Measurements from ENCODE around the gene SFI1. TPM values are rescaled to one million over a fixed set of nuclear protein-coding genes. Genes with fewer than 3 reads are reported as not detected.

SFI1 gene
- total and polyA plus RNA-seq, 2 experiments from 2014 or later: 9.0 to 17.5 TPM

DNA sequence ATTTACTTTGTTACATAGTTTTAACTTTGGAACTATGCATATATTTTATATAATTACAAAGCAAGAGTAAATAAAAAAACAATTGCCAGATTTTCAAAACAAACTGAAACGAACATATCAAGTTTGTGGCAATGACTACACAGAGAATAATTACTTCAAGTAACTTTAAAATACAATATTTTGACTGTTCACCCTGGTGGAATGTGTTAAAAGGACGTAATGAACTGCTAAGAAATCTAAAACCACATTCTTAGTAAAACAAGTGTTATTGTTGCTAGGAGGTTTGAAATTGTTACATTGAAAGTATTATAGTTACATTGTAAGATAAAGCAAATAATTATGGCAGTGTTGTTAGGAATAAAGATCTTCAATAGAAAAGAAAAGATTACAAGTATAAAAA, 71.4 kb downstream of the SFI1 start:
- H3K79me2 ChIP-seq (ENCODE audit: insufficient read depth): no peaks in the 10 kb centered on the region
- no peaks in the 10 kb centered on the region for H3K4me1 ChIP-seq (ENCODE audit: insufficient read depth)
- no peaks in the 10 kb centered on the region for H3F3A ChIP-seq (ENCODE audit: insufficient read depth)
- no peaks in the 10 kb centered on the region for H4K20me1 ChIP-seq (ENCODE audit: insufficient read depth)
- H3K9ac ChIP-seq: no peak overlapping the region
- no peak overlapping the region for H2AFZ ChIP-seq
- H3K9me3 ChIP-seq (ENCODE audit: low read depth): no peaks in the 10 kb centered on the region
- no peak overlapping the region for H3K4me2 ChIP-seq (ENCODE audit: unreplicated experiment)
- no peaks in the 10 kb centered on the region for H3K9me2 ChIP-seq (ENCODE audit: insufficient read depth)
- H3K27ac ChIP-seq: no peak overlapping the region
- no peak for DNase-seq
- H3K27me3 ChIP-seq (replicated peaks; ENCODE audit: insufficient read depth): no peaks in the 10 kb centered on the region
- in situ Hi-C loops (cut with MboI): loop anchor here (5.0 kb wide), 1 partner anchor 65 kb away; no protein-coding TSS in a partner anchor
- WGBS, 2 experiments (ENCODE audit: low coverage in 1 of 2, low lambda C conversion rate in 2 of 2, missing lambda C conversion rate in 2 of 2): 83 to 92% methylated on average over 2 of the region's 2 CpGs
- TF ChIP-seq EZH2 (IDR thresholded peaks at IDR 0.05; ENCODE audit: insufficient read depth, poor library complexity, severe bottlenecking) (no peak), EZH2phosphoT487 (IDR thresholded peaks at IDR 0.05; ENCODE audit: insufficient read depth, low read depth) (no peak)
- H3K36me3 ChIP-seq (ENCODE audit: low read depth): no peaks in the 10 kb centered on the region
- no peak overlapping the region for H3K4me3 ChIP-seq

DNA sequence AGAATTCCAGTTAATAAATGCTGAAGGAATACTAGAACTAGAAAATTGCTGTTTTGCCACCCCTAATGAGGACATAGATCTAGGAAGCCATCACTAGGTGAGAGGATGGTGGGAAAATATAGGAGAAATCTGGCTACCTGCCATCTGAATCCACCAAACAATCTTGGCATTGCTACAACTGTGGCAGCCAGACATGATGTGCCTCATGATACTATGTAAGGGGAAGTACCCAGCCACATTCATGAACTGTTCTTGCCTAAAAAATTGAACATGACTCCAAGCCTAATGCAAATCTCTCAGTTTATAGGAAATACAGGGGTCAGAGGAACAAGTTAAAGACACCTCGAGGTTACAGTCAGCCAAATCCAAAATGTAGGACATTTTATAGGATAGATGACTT, 72.8 kb downstream of the SFI1 start:
- no peak for DNase-seq
- Histone ChIP-seq H3K79me2 (ENCODE audit: insufficient read depth) (no peaks in the 10 kb centered on the region), H3K27ac (no peak overlapping the region), H4K20me1 (ENCODE audit: insufficient read depth) (no peaks in the 10 kb centered on the region), H3K4me3 (no peak overlapping the region), H3K4me2 (ENCODE audit: unreplicated experiment) (no peak overlapping the region), H2AFZ (no peak overlapping the region), H3F3A (ENCODE audit: insufficient read depth) (no peaks in the 10 kb centered on the region), H3K9ac (no peak overlapping the region), H3K9me3 (ENCODE audit: low read depth) (no peaks in the 10 kb centered on the region), H3K36me3 (ENCODE audit: low read depth) (0 out of 2 replicates have a peak, but pooled peaks cover 3% of the 10 kb centered on the region), H3K4me1 (ENCODE audit: insufficient read depth) (no peaks in the 10 kb centered on the region), H3K9me2 (ENCODE audit: insufficient read depth) (no peaks in the 10 kb centered on the region), H3K27me3 (replicated peaks; ENCODE audit: insufficient read depth) (no peaks in the 10 kb centered on the region)
- no peak for TF ChIP-seq EZH2 (IDR thresholded peaks at IDR 0.05; ENCODE audit: insufficient read depth, poor library complexity, severe bottlenecking)
- no peak for TF ChIP-seq EZH2phosphoT487 (IDR thresholded peaks at IDR 0.05; ENCODE audit: insufficient read depth, low read depth)
- 93 to 97% methylated on average over 1 of the region's 1 CpG for WGBS, 2 experiments (ENCODE audit: low coverage in 1 of 2, low lambda C conversion rate in 2 of 2, missing lambda C conversion rate in 2 of 2)
- in situ Hi-C loops (cut with MboI): loop anchor here (5.0 kb wide), 1 partner anchor 63 kb away; no protein-coding TSS in a partner anchor

DNA sequence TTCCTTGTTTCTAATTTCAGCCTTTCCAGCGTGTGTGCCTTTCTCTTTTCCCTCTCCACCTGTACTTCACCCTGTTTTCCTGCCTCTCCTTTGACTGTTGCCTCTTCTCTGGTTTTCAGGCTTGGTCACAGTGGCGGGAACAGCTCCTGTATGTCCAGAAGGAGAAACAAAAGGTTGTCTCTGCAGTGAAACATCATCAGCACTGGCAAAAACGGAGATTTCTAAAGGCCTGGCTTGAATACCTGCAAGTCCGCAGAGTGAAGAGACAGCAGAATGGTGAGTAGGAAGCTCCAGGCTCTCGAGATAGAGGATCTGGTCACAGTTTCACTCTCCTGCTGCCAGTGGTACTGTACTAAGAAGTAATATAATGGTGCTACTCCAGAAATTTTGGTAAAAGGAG, 76.6 kb downstream of the SFI1 start:
- Histone ChIP-seq H3K4me1 (ENCODE audit: insufficient read depth) (no peaks in the 10 kb centered on the region), H2AFZ (no peak overlapping the region), H3K9ac (no peak overlapping the region), H3K27ac (no peak overlapping the region), H3K27me3 (replicated peaks; ENCODE audit: insufficient read depth) (no peaks in the 10 kb centered on the region), H3K9me3 (ENCODE audit: low read depth) (no peaks in the 10 kb centered on the region), H3F3A (ENCODE audit: insufficient read depth) (no peaks in the 10 kb centered on the region), H3K4me3 (no peak overlapping the region), H3K4me2 (ENCODE audit: unreplicated experiment) (no peak overlapping the region), H4K20me1 (ENCODE audit: insufficient read depth) (no peaks in the 10 kb centered on the region), H3K36me3 (ENCODE audit: low read depth) (0 out of 2 replicates have a peak, but pooled peaks cover 3% of the 10 kb centered on the region), H3K79me2 (ENCODE audit: insufficient read depth) (no peaks in the 10 kb centered on the region), H3K9me2 (ENCODE audit: insufficient read depth) (no peaks in the 10 kb centered on the region)
- in situ Hi-C loops (cut with MboI): no loop called here
- no peak for DNase-seq
- WGBS, 2 experiments (ENCODE audit: low coverage in 1 of 2, low lambda C conversion rate in 2 of 2, missing lambda C conversion rate in 2 of 2): 95 to 96% methylated on average over 5 of the region's 5 CpGs
- TF ChIP-seq EZH2phosphoT487 (IDR thresholded peaks at IDR 0.05; ENCODE audit: insufficient read depth, low read depth): no peak
- no peak for TF ChIP-seq EZH2 (IDR thresholded peaks at IDR 0.05; ENCODE audit: insufficient read depth, poor library complexity, severe bottlenecking)

DNA sequence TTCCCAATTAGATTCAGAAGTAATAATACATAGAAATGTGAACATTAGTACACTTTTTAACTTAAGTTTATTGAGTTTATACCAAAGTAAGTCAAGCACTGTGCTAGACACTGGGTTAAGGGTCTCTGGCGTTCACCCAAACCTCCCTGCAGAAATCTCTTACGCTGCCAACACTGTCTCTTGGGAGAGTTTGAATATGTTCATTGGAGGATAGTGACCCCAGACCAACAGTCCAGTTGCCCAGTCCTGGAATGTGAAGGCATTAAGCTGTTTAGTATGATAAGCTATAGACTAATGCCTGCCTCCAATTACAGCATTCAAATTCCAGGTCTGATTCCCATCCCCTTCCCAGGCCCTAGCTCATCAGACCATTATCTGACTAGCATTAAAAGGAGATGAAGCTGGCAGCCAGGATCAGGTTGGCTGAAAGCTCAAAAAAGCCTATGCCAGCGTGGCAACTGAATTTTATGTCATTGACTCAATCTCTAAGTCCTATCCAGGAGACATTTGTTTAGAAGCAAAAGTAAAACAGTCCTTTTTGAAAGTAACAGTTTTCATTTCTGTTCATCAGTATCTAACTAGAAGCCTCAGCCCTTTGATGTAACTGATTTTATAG, 77.8 kb downstream of the SFI1 start:
- Histone ChIP-seq H4K20me1 (ENCODE audit: insufficient read depth) (no peaks in the 10 kb centered on the region), H3K79me2 (ENCODE audit: insufficient read depth) (no peaks in the 10 kb centered on the region), H3F3A (ENCODE audit: insufficient read depth) (no peaks in the 10 kb centered on the region), H3K4me2 (ENCODE audit: unreplicated experiment) (no peak overlapping the region), H3K36me3 (ENCODE audit: low read depth) (0 out of 2 replicates have a peak, but pooled peaks cover 3% of the 10 kb centered on the region), H3K4me3 (no peak overlapping the region), H3K27me3 (replicated peaks; ENCODE audit: insufficient read depth) (no peaks in the 10 kb centered on the region), H3K27ac (no peak overlapping the region), H3K9me2 (ENCODE audit: insufficient read depth) (no peaks in the 10 kb centered on the region), H3K9ac (no peak overlapping the region), H2AFZ (no peak overlapping the region), H3K9me3 (ENCODE audit: low read depth) (no peaks in the 10 kb centered on the region), H3K4me1 (ENCODE audit: insufficient read depth) (no peaks in the 10 kb centered on the region)
- TF ChIP-seq EZH2phosphoT487 (IDR thresholded peaks at IDR 0.05; ENCODE audit: insufficient read depth, low read depth): no peak
- no peak for TF ChIP-seq EZH2 (IDR thresholded peaks at IDR 0.05; ENCODE audit: insufficient read depth, poor library complexity, severe bottlenecking)
- no peak for DNase-seq
- in situ Hi-C loops (cut with MboI): no loop called here
- WGBS, 2 experiments (ENCODE audit: low coverage in 1 of 2, low lambda C conversion rate in 2 of 2, missing lambda C conversion rate in 2 of 2): 97 to 99% methylated on average over 3 of the region's 3 CpGs
